ENCODE results near the gene UBP1. TPM values are rescaled to one million over a fixed set of nuclear protein-coding genes. Genes with fewer than 3 reads are reported as not detected.

The UBP1 gene
- total RNA-seq, 2 donors from 2014 or later: 69.0 to 92.2 TPM

GRCh38 chr3:33377931-33378330 lies 62.3 kb downstream of the UBP1 start:
- Histone ChIP-seq H3K36me3 (peaks cover 20% of the 10 kb centered on the region), H3K9me3 (no peaks in the 10 kb centered on the region), H3K27me3 (replicated peaks; ENCODE audit: insufficient read depth) (no peaks in the 10 kb centered on the region), H3K4me3 (no peak overlapping the region), H3K4me1 (ENCODE audit: control insufficient read depth in 1 of 2, low read depth in 2 of 2) (peaks cover 0 to 3% of the 10 kb centered on the region in 2 donors), H3K27ac (no peak overlapping the region)
- no peak for ATAC-seq (ENCODE audit: insufficient number of reproducible peaks, low FRiP score, low read depth)
- DNase-seq (ENCODE audit: low spot score): no peak
- no peak for TF ChIP-seq CTCF (IDR thresholded peaks at IDR 0.05)

- H3K27ac ChIP-seq: no peak overlapping the region
- no peak for TF ChIP-seq CTCF (IDR thresholded peaks at IDR 0.05)
- H3K27me3 ChIP-seq (replicated peaks; ENCODE audit: insufficient read depth): no peaks in the 10 kb centered on the region
- no peak for ATAC-seq (ENCODE audit: insufficient number of reproducible peaks, low FRiP score, low read depth)
- H3K4me3 ChIP-seq: no peak overlapping the region
- H3K9me3 ChIP-seq: no peaks in the 10 kb centered on the region
- peaks cover 20% of the 10 kb centered on the region for H3K36me3 ChIP-seq
- H3K4me1 ChIP-seq (ENCODE audit: control insufficient read depth in 1 of 2, low read depth in 2 of 2): peaks cover 0 to 7% of the 10 kb centered on the region in 2 donors
- no peak for DNase-seq (ENCODE audit: low spot score)
Measured at GRCh38 chr3:33377489-33377888, 62.7 kb downstream of the UBP1 start.

GRCh38 chr3:33373082-33373437 lies 67.1 kb downstream of the UBP1 start:
- Histone ChIP-seq H3K4me3 (no peak overlapping the region), H3K4me1 (ENCODE audit: control insufficient read depth in 1 of 2, low read depth in 2 of 2) (peaks cover 0 to 9% of the 10 kb centered on the region in 2 donors), H3K27ac (no peak overlapping the region), H3K9me3 (no peaks in the 10 kb centered on the region), H3K36me3 (peaks cover 12% of the 10 kb centered on the region), H3K27me3 (replicated peaks; ENCODE audit: insufficient read depth) (no peaks in the 10 kb centered on the region)
- DNase-seq (ENCODE audit: low spot score): no peak
- TF ChIP-seq CTCF (IDR thresholded peaks at IDR 0.05): no peak
- ATAC-seq (ENCODE audit: insufficient number of reproducible peaks, low FRiP score, low read depth): no peak

GRCh38 chr3:33372218-33373081 lies 67.8 kb downstream of the UBP1 start:
- peaks cover 0 to 9% of the 10 kb centered on the region in 2 donors for H3K4me1 ChIP-seq (ENCODE audit: control insufficient read depth in 1 of 2, low read depth in 2 of 2)
- no peak for DNase-seq (ENCODE audit: low spot score)
- H3K27me3 ChIP-seq (replicated peaks; ENCODE audit: insufficient read depth): no peaks in the 10 kb centered on the region
- no peak overlapping the region for H3K27ac ChIP-seq
- no peaks in the 10 kb centered on the region for H3K9me3 ChIP-seq
- peak overlapping the region; percentile 49 for H3K4me3 ChIP-seq
- peak; percentile 83 for ATAC-seq (ENCODE audit: insufficient number of reproducible peaks, low FRiP score, low read depth)
- peak; percentile 89 for TF ChIP-seq CTCF (IDR thresholded peaks at IDR 0.05)
- peaks cover 12% of the 10 kb centered on the region for H3K36me3 ChIP-seq

- ATAC-seq (ENCODE audit: insufficient number of reproducible peaks, low FRiP score, low read depth): no peak
- Histone ChIP-seq H3K36me3 (peaks cover 4% of the 10 kb centered on the region), H3K27me3 (replicated peaks; ENCODE audit: insufficient read depth) (no peaks in the 10 kb centered on the region), H3K27ac (no peak overlapping the region), H3K9me3 (no peaks in the 10 kb centered on the region), H3K4me3 (no peak overlapping the region), H3K4me1 (ENCODE audit: control insufficient read depth in 1 of 2, low read depth in 2 of 2) (peaks cover 3 to 9% of the 10 kb centered on the region in 2 donors)
- DNase-seq (ENCODE audit: low spot score): no peak
- TF ChIP-seq CTCF (IDR thresholded peaks at IDR 0.05): no peak
Measured at GRCh38 chr3:33364531-33365128, 75.6 kb downstream of the UBP1 start.

All from thoracic aorta (tissue), 2 donors.